ENCODE data around the gene YKT6.

Gene YKT6

DNA sequence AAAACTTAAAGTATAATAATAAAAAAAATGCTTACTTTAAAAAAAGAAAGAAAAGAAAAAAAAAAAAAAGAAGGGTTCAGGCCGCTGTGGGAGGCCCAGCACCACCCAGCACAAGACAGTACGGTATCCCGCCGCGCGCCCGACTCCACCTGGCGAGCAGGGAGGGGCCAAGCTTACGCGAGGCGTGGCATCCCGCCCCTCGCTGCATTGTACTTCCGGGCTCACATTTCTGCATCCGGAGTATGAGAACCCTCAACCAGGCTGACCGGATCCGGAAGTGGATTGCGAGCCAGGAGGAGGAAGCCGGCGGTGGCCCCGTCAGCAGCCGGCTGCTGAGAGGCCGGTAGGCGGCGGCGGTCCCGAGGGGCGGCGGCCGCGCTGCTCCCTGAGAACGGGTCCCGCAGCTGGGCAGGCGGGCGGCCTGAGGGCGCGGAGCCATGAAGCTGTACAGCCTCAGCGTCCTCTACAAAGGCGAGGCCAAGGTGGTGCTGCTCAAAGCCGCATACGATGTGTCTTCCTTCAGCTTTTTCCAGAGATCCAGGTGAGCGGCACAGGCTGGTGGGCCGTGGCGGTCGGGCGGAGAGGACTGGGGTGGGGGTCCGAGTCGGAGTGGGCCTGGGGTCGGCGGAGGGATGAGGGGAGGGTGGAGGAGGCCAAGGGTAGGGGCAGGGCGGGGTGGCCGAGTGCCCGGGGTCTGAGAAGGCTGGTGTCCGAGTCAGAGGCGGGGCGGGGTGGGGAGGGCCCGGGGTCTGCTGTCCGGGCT lies at the start of gene YKT6:
Gene YKT6, plus strand, starts transcription at position 280 of the 763 bp plus-strand sequence. Its CDS starts 158 bp downstream, at position 438.
- in situ Hi-C loops (cut with HindIII; ENCODE audit: low sequenced_read_pairs): loop anchor here (25.0 kb wide), 1 partner anchor 361 kb away; the partner anchor contains the start of gene DDX56

DNA sequence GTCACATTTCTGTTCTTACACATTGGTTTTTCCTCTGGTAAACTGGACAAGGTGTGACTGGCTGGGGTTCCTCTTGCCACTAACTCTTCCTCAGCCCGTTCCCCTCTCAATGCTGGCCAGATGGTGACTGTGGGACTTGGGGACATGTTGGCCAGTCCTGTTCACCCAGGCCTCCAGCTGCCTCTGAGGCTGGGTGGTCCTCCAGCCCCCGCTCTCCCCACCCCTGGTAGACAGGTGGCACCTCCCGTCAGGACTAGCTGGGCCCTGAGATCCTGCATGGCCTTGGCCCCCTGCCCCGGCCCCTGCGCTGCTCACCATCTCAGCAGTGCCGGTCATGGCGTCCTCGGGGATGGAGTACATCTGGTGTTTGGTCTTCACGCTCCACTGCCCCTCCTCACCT lies 48.8 kb upstream of the YKT6 start:
- in situ Hi-C loops (cut with HindIII; ENCODE audit: low sequenced_read_pairs): no loop called here

DNA sequence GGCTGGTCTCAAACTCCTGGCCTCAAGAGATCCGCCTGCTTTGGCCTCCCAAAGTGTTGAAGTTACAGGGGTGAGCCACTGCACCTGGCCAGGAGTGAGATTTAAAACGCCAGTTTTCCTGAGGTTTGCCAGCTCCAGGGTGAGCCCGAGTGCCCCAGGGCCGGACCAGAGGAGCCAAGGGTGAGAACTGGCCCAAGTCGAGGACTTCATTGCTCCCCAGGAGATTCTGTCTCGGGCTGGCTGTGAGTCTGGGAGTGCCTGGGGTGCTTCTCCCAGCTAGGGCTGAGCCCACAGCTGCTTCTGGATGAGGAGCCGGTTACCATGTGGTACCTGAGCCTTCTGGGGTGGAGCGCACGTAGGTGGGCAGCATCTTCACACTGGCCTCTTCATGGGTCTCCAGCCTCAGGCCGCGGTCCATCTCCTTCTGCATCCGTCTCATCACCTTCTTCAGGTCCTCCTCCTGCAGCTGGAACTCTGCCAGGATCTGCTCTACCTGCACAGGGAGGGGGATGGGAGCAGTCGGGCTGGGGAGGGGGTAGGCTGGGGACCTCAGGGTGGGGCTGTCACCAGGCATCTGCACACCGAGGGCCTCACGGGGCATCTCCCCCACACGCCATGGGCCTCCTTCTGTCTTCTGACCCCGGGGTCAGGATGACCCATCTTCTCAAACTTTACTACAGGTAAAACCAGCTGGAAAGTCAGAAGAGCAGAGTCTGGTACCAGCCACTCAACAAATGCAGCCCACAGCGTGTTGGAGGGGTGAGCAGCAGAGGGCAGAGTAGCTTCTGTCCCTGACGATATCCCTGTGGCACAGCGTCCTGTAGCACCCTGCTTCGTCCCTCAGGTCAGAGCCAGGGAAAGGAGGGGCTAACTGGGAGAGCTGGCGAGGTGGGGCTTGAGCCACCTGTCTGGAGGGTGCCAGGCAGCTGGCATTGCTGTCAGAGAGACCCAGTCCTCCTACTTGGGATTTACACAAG lies 47.5 kb upstream of the YKT6 start:
- in situ Hi-C loops (cut with HindIII; ENCODE audit: low sequenced_read_pairs): no loop called here

DNA sequence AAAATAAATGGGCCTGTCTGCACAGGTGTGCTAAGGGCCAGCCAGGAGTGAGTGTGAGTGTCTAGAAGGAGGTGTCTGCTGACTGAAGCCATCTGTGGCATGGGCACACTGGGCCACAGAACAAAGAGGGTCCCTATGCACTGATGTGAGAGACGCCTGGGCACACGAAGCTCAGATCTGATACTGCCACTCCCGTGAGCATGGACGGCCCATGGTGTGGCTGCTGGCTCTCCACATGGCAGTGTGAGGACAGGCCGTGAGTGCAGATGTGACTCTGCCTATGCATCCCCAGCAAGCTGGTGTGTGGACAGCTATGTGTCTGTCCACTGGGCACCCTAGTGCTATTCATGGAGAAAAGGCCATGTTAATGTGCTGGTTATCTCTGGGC lies 46.8 kb upstream of the YKT6 start:
- in situ Hi-C loops (cut with HindIII; ENCODE audit: low sequenced_read_pairs): no loop called here

DNA sequence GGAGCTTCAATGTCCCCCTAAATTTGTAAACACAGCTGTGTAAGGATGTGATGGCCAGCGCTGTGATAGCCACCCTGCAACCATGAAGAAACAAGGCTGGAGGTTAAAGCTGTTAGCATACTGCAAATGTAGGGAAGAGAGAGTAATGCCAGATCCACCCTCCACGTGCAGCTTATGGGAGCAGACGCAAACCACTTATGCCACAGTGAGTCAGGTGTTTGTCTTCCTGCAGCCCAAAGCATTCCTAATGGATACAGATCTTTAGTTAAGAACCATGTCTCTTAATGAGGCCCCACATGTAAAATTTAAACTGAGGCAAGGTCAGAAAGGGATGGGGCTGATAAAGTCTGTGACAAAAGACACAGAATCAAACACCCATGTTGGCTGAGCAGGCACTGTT lies 46.1 kb upstream of the YKT6 start:
- in situ Hi-C loops (cut with HindIII; ENCODE audit: low sequenced_read_pairs): loop anchor here (5.0 kb wide), 2 partner anchors 38 to 57 kb away; no protein-coding TSS in a partner anchor

DNA sequence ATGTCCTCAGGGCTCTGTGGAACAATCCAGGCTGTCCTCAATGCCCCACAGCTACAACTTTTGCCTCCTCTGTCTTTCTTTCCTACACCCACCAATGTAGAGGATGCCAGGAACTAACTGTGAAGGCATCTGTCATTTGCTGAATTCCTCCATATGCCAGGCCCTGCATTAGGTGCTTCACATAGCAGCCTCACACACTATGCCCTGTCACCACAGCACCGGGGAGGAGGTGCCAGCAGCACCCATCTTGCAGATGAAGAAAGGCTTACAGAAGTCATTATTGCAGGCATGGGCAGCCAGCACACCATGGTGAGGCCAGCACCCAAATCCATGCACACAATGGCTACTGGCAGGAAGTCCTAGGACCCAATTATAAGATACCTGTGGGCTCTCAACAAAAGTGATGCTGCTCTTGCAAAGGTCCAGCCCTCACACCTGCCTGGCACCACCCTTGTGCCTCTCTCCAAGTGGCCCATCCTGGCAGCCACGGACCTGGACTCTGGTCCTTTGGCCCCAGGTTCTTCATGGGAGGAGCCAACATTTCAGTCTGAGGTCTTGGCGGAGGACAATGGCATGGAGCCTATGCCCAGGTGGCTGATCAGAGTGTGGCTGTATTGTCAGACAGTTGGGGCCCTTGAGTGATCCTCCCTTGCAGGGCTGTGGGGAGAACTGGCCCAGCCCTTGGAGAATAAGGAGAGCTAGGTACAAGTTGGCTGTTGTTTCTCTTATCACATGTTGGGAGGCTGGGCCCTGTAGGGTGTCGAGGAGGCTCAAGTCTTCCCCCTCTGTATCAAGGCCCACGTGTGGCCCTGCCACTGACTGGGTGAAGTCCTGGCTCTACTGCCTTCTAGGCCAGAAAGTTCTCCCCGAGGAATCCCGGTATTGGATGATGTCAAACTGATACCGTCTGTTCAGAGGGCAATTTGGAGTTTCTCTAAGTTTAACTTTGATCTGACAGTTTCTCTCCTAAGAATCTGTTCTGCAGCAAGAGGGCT lies 45.3 kb upstream of the YKT6 start:
- in situ Hi-C loops (cut with HindIII; ENCODE audit: low sequenced_read_pairs): loop anchor here (5.0 kb wide), 2 partner anchors 37 to 58 kb away; no protein-coding TSS in a partner anchor

DNA sequence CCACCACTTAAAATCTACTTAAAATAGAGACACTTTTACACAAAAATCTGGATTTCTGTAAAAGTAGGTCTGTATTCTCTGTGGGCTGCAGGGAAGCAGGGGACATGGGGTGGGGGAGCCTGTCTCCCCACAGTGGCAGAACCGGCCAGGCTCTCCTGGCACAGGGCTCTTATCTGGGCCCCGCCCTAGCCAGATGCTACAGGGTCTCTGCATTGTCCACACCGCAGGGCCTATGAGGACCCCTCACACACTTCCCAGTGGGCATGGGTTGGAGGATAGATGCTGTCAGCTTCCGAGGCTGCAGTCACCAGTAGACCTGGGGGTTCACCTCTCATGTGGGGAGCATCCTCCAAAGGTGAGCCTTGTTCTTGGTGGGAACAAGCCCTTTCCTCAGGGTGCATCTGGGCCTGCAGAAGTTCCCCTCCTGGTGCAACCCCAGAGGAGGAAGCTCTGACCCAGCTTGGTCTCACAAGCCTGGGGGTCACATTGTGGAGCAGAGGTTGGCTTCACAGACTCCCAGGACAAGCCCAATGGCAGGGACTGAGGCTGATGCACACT lies 44.2 kb upstream of the YKT6 start:
- in situ Hi-C loops (cut with HindIII; ENCODE audit: low sequenced_read_pairs): loop anchor here (5.0 kb wide), 2 partner anchors 36 to 59 kb away; no protein-coding TSS in a partner anchor

DNA sequence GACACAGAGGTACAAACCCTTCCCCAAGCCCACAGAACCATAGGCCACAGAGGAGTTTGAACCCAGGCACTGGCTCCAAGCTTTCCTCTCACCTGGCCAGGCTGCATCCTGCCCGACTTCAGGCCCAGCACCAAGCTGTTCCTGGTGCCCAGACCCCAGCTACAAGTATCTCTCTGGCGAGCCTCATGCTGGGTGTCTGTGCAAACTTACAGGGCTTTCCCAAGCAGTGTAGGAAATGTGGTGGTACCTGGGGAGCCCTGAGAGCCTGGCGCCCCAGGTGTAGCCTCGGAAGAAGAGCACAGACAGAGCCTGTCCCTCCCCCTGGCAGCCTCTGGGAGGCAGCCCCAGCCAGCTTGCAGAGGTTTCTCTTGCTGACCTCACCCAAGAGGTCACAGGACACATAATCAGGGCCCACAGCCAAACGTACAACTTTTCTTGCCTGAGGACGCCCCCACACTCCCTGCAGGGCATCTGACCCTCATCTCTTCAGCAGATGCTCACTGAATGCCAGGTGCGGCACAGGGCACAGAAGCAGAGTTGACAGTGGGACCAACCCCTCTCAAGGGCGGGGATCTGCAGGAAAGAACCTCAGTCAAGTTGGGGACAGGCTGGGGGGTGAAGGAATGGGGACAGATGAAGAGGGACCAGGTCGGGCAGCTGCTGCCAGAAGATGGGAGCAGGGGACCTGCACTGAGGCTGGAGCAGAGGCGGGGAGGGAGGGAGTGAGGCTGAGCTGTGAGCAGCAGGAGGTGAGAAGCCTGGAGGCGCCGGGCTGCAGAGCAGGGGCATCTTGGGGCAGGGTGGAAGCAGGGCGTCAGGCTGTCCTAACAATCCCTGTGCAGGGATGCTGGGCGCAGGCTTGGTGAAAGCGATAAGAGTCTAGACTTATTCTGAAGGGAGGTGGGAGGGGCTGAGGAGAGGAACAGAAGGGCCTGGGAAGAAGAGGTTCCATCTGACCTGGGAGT lies 43.4 kb upstream of the YKT6 start:
- in situ Hi-C loops (cut with HindIII; ENCODE audit: low sequenced_read_pairs): loop anchor here (5.0 kb wide), 2 partner anchors 35 to 60 kb away; no protein-coding TSS in a partner anchor

DNA sequence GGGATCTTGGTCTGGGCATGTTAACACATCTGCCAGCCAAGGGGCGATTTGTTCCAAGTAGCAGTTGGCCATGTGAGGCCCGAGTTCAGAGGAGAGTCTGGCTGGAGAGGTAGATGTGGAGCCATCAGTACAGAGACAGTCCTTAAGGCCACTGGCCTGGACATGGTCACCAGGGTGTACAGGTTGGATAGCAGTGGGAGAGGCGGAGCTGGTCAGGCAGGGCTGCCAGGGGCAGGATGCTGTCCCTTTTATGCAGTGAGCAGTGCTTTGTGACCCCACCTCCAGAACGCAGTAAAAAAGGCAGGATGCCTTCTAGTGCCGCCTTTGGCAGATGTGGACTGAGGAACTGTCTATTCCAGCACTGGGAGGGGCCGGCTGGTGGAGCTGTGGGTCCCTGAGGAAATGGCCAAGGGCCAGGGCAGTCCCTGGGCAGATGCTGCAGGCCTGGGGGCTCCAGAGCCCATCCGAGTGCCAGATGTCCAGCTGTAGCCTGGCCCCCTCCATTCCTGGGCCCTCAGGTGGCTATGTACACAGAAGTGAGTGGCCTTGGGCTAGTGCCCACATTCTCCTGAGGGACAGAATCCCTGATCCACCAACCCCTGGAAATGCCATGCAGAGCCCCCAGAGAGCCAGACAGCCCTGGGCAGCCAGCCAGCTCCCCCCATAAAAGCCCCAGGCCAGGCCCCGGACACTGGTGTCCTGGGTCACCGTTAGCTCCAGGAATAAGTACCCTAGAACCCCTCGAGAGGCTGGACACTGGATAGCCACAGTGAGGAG lies 42.5 kb upstream of the YKT6 start:
- in situ Hi-C loops (cut with HindIII; ENCODE audit: low sequenced_read_pairs): loop anchor here (5.0 kb wide), 2 partner anchors 34 to 61 kb away; no protein-coding TSS in a partner anchor

DNA sequence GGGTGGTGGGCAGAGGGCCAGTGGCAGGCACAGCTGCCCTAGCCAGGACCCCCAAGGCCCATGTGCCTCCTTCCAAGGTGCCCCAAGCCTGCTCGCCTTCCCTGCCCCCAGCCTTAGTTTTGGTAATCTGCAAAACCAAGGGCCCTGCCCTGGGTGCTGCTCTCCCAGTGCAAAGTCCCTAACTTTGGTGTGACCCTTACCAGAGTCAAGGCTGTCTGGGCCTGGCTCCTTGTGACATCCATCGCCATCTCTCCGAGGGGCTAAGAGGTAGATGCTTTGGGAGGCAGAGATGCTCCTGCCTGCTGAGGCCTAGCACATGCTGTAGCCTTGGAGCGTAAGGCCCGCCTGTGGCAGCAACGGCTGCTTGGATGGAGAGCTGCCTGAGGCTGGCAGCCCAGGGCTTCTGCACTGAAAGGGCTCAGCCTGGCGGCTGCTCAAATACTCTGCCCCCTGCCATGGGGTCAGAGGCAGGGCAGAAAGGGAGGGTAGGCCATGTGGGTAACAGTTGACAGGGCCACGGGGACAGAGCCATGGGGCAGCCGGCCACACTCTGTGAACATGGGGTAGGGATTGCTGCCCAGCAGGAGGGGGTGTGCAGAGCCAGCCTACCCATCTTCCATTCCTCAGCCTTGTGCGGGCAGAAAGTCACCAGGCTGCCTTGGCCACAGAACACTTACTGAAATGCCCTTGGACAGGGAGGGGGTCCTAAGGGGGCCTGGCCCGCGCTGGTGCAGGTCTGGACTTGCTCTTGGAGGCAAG lies 41.7 kb upstream of the YKT6 start:
- in situ Hi-C loops (cut with HindIII; ENCODE audit: low sequenced_read_pairs): loop anchor here (5.0 kb wide), 2 partner anchors 33 to 62 kb away; no protein-coding TSS in a partner anchor

DNA sequence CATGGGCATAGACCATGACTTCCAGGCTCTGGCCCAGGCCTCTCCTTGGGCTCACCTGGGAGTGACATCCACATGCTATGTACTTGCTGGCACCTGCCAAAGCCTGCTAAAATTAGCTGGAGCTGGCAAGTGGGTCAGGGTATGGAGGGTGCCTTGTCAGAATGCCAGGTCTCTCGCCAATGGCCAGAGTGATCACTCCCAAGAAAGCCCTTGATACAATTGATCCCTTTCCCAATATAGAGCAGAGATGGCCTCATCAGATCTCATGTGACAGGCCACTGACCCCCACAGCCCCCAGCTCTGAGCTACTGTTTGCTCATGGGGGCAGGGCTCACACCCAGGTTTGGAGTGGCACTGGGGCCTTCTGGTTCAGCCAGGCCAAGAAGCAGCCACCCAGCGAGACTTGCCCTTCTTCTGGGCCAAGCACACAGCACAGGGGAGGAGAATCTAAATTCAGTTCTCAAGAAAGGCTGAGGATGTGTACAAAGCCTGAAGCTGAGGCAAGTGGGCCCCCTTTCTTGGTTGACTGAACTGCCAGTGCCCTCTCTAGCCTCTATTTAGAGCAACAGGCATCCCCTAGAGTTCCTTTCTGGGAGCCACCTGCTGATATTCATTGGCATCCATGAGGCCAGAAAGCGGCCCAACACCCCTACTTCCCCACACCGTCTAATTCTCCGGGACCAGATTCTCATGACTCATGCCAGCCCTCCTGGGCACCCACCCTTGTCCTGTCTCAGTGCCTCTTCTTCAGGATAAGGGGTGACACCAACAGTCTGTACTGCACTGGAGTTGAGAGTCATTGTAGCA lies 40.8 kb upstream of the YKT6 start:
- in situ Hi-C loops (cut with HindIII; ENCODE audit: low sequenced_read_pairs): loop anchor here (5.0 kb wide), 2 partner anchors 32 to 63 kb away; no protein-coding TSS in a partner anchor

DNA sequence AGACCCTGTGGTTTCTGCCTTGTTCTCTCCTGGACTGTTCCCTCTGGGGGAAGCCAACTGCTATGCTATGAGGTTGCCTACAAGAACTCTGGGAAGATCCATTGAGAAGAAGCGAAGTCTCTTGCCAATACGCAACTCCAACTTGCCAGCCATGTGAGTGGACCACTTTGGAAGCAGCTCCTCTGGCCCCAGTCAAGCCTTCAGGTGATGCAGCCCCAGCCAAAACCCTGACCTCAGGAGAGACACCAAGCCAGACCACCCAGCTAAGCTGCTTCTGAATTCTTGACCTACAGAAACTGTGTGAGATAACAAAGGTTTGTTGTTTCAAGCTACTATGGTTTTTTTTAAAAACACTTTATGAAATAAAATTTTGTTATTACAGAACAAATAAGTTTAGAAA lies 39.4 kb upstream of the YKT6 start:
- in situ Hi-C loops (cut with HindIII; ENCODE audit: low sequenced_read_pairs): no loop called here

DNA sequence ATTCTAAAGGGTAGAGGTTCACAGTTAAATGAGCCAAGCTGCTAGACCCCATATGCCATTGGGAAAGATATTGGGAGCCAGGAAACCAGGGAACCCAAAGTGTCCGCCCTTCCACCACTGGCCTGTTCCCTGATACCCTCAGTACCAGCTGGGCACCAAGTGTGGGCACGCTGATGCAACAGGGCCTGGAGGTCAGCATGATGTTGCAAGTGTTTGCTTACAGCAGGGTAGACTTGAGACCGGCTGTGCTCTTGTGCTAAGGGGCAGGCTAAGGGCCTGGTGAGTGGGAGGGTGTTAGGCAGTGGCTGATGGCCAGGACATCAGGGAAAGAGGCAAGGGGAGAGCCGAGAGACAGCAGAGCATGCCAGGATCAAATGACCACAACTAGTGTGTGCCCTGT lies 38.6 kb upstream of the YKT6 start:
- in situ Hi-C loops (cut with HindIII; ENCODE audit: low sequenced_read_pairs): no loop called here

DNA sequence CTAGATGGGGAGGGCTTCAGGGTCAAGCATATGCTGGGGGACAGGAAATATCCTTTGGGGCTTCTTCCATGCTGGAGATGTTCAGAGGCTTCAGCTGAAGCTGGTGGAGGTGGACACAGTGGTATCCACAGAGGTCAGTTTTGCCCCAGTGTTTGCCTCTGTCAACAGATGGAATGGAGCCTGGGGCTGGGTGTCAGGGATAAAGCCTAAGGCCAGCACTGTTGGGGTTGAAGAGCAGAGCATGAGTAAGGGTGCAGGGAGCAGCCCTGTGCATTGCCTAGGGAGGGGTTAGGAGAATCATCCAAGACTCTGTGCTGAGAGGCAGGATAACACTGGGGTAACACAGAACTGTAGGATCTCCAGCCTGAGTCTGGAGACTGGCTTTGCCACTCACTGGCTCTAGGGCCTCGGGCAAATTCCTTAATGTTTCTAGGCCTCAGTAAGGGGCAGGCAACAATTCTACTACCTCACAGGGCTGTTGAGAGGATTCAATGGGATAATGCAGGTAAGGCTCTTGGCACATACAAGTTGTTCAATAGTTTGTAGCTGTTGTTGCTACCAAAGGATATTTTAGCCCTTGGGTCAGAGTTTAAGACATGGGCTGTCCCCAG lies 37.9 kb upstream of the YKT6 start:
- in situ Hi-C loops (cut with HindIII; ENCODE audit: low sequenced_read_pairs): no loop called here

DNA sequence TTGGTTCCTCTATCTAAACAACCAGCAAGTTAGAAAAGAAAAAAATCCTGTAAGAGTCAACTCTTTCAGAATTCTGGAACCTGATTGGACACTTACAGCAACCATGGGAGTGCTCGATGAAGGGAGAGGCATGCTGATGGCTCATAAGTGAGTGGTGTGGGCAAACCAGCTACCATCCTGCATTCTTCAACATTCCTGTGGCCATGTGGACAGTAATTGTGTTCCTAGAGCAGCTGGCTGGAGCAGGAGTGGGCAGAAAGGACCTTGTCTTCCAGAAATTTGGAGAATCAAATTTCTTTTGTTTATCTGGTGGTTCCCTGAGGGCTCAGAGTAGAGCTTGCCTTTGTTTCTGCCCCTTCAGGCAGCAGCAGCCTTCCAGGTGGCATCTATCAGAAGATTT lies 37.2 kb upstream of the YKT6 start:
- in situ Hi-C loops (cut with HindIII; ENCODE audit: low sequenced_read_pairs): no loop called here

DNA sequence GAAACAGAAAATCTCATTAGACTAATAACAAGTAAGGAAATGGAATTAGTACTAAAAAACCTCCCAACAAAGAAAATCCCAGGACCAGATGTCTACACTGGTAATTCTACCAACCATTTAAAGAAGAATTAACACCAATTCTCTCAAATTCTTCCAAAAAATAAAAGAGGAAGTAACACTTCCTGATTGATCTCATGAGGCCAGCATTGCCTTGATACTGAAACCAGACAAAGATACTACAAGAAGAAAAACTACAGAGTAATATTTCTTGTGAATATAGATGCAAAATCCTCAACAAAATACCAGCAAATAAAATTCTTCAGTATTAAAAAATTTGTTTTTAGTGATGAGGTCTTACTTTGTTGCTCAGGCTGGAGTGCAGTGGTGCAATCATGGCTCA lies 32.9 kb upstream of the YKT6 start:
- in situ Hi-C loops (cut with HindIII; ENCODE audit: low sequenced_read_pairs): no loop called here
